GM13976 (cell line): Measurements from ENCODE around the gene IGFALS.

Experiments used
- DNase-seq: peaks from one replicate; pipeline ENCODE4 v3.0.0; 2012; ENCODE audit warnings: low spot score
- in situ Hi-C: fragments of 300-500 bp; cut with MboI; formaldehyde crosslinking; loops from one replicate; pipeline ENCODE4 v1.12.0; 2022; ENCODE audit warnings: low sequenced_read_pairs, mixed read lengths, inconsistent platforms; ENCODE audit not compliant: unreplicated experiment
- TF ChIP-seq, protein P1 (sequence below): IDR thresholded peaks from 2 replicates; pipeline ENCODE4 v1.5.1; 2012; ENCODE audit warnings: borderline replicate concordance, mild to moderate bottlenecking; ENCODE audit not compliant: insufficient read depth; ENCODE audit errors: extremely low read depth, missing control alignments, control extremely low read depth

The IGFALS gene

GRCh38 chr16:1740781-1741490 is 52.6 kb downstream of the IGFALS start:
- in situ Hi-C loops, result no loop called here
- TF ChIP-seq, protein P1, sequence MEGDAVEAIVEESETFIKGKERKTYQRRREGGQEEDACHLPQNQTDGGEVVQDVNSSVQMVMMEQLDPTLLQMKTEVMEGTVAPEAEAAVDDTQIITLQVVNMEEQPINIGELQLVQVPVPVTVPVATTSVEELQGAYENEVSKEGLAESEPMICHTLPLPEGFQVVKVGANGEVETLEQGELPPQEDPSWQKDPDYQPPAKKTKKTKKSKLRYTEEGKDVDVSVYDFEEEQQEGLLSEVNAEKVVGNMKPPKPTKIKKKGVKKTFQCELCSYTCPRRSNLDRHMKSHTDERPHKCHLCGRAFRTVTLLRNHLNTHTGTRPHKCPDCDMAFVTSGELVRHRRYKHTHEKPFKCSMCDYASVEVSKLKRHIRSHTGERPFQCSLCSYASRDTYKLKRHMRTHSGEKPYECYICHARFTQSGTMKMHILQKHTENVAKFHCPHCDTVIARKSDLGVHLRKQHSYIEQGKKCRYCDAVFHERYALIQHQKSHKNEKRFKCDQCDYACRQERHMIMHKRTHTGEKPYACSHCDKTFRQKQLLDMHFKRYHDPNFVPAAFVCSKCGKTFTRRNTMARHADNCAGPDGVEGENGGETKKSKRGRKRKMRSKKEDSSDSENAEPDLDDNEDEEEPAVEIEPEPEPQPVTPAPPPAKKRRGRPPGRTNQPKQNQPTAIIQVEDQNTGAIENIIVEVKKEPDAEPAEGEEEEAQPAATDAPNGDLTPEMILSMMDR, result no peak
- no peak for DNase-seq
